ENCODE data around the gene DDI1. TPM values are rescaled to one million over a fixed set of nuclear protein-coding genes. Genes with fewer than 3 reads are reported as not detected.
A peak's percentile ranks its signal among the peaks of the same experiment; 100 is the strongest.

The DDI1 gene
- total RNA-seq: not detected in 2 replicates
- polyA plus RNA-seq (2012): not detected

- DNase-seq (ENCODE audit: low read depth): no peak
Measured at GRCh38 chr11:104036588-104036987, at the start of gene DDI1. TSS of gene DDI1 (plus strand) at chr11:104036640. CDS start at chr11:104036823, 183 bp downstream.

- DNase-seq (ENCODE audit: low read depth): no peak
Measured at GRCh38 chr11:103987629-103988594, 48.5 kb upstream of the DDI1 start.

- DNase-seq (ENCODE audit: low read depth): no peak
Measured at GRCh38 chr11:103988595-103988969, 47.9 kb upstream of the DDI1 start.

GRCh38 chr11:103993507-103993906 lies 42.9 kb upstream of the DDI1 start:
- no peak for DNase-seq (ENCODE audit: low read depth)

- no peak for DNase-seq (ENCODE audit: low read depth)
Measured at GRCh38 chr11:103994094-103994493, 42.3 kb upstream of the DDI1 start.

- DNase-seq (ENCODE audit: low read depth): no peak
Measured at GRCh38 chr11:103994518-103994917, 41.9 kb upstream of the DDI1 start.

GRCh38 chr11:103995896-103996295 lies 40.5 kb upstream of the DDI1 start:
- no peak for DNase-seq (ENCODE audit: low read depth)

- DNase-seq (ENCODE audit: low read depth): no peak
Measured at GRCh38 chr11:103997082-103997481, 39.4 kb upstream of the DDI1 start.

GRCh38 chr11:103998826-103999508 lies 37.5 kb upstream of the DDI1 start:
- no peak for DNase-seq (ENCODE audit: low read depth)

- DNase-seq (ENCODE audit: low read depth): no peak
Measured at GRCh38 chr11:104000798-104001197, 35.6 kb upstream of the DDI1 start.

- DNase-seq (ENCODE audit: low read depth): no peak
Measured at GRCh38 chr11:104001561-104002056, 34.8 kb upstream of the DDI1 start.

- DNase-seq (ENCODE audit: low read depth): no peak
Measured at GRCh38 chr11:104003491-104003890, 32.9 kb upstream of the DDI1 start.

GRCh38 chr11:104005234-104005855 lies 31.1 kb upstream of the DDI1 start:
- DNase-seq (ENCODE audit: low read depth): no peak

GRCh38 chr11:104009744-104010143 lies 26.7 kb upstream of the DDI1 start:
- DNase-seq (ENCODE audit: low read depth): peak; percentile 5

GRCh38 chr11:104011044-104011443 lies 25.4 kb upstream of the DDI1 start:
- DNase-seq (ENCODE audit: low read depth): no peak

- no peak for DNase-seq (ENCODE audit: low read depth)
Measured at GRCh38 chr11:104015649-104016415, 20.6 kb upstream of the DDI1 start.

GRCh38 chr11:104024572-104024971 lies 11.9 kb upstream of the DDI1 start:
- DNase-seq (ENCODE audit: low read depth): no peak

- peak; percentile 5 for DNase-seq (ENCODE audit: low read depth)
Measured at GRCh38 chr11:104028476-104029263, 7.8 kb upstream of the DDI1 start.

GRCh38 chr11:104033134-104033533 lies 3.3 kb upstream of the DDI1 start:
- DNase-seq (ENCODE audit: low read depth): no peak

GRCh38 chr11:104033561-104033960 lies 2.9 kb upstream of the DDI1 start:
- DNase-seq (ENCODE audit: low read depth): no peak
